CD8-positive, alpha-beta memory T cell (primary cell): ENCODE results near the gene KCNT1. TPM values are rescaled to one million over a fixed set of nuclear protein-coding genes. Genes with fewer than 3 reads are reported as not detected.

ENCODE experiments used
- CTCF ChIA-PET: fragments of 350-600 bp; sonication (Branson Sonifier 250); formaldehyde crosslinking; loops from one replicate; lab custom pipeline; 2021; ENCODE audit warnings: antibody characterized with exemption; lab: Charles Lee
- POLR2A ChIA-PET: fragments of 350-600 bp; sonication (Branson Sonifier 250); formaldehyde crosslinking; loops from one replicate; lab custom pipeline; 2021; ENCODE audit warnings: antibody characterized with exemption; lab: Charles Lee
- DNase-seq, 5 donors: peaks; one replicate each; pipeline versions ENCODE4 v3.0.0 to v3.0.0-alpha.2; 2020 to 2022; ENCODE audit warnings: mixed read lengths in 1 of 5
- H3K27ac ChIP-seq: one replicate; pipeline ENCODE4 v1.7.0; 2013; ENCODE audit warnings: low read depth, mild to moderate bottlenecking, low read length, moderate library complexity
- H3K27me3 ChIP-seq: 2 replicates; pipeline ENCODE4 v1.7.0; 2013; ENCODE audit warnings: low read length, mild to moderate bottlenecking; ENCODE audit not compliant: insufficient read depth, poor library complexity, severe bottlenecking
- H3K36me3 ChIP-seq: 2 replicates; pipeline ENCODE4 v1.7.0; 2013; ENCODE audit warnings: mild to moderate bottlenecking, low read length, moderate library complexity; ENCODE audit not compliant: insufficient read depth
- H3K4me1 ChIP-seq: 2 replicates; pipeline ENCODE4 v1.7.0; 2013; ENCODE audit warnings: mild to moderate bottlenecking, low read length, moderate library complexity; ENCODE audit not compliant: insufficient read depth
- H3K4me3 ChIP-seq: 2 replicates; pipeline ENCODE4 v1.7.0; 2013; ENCODE audit warnings: mild to moderate bottlenecking, low read length
- H3K9me3 ChIP-seq: 2 replicates; pipeline ENCODE4 v1.7.0; 2013; ENCODE audit warnings: mild to moderate bottlenecking, low read length
- H3K27ac Mint-ChIP-seq, 8 donors: one replicate each; pipeline ENCODE4 v1.8.0; 2020 to 2021; ENCODE audit warnings: mixed read lengths in 8 of 8, mild to moderate bottlenecking in 6 of 8, inconsistent platforms in 3 of 8, moderate library complexity in 3 of 8
- H3K27me3 Mint-ChIP-seq, 2 donors: one replicate each; pipeline ENCODE4 v1.8.0; 2020 to 2021; ENCODE audit warnings: mixed read lengths in 2 of 2, mild to moderate bottlenecking in 1 of 2, moderate library complexity in 1 of 2
- H3K36me3 Mint-ChIP-seq, 3 donors: one replicate each; pipeline ENCODE4 v1.8.0; 2020 to 2021; ENCODE audit warnings: mixed read lengths in 3 of 3, inconsistent platforms in 1 of 3, mild to moderate bottlenecking in 1 of 3
- H3K4me1 Mint-ChIP-seq, 3 donors: one replicate each; pipeline ENCODE4 v1.8.0; 2020 to 2021; ENCODE audit warnings: mixed read lengths in 3 of 3, inconsistent platforms in 1 of 3, mild to moderate bottlenecking in 1 of 3
- H3K4me3 Mint-ChIP-seq, 7 donors: one replicate each; pipeline ENCODE4 v1.8.0; 2020 to 2021; ENCODE audit warnings: mixed read lengths in 7 of 7, mild to moderate bottlenecking in 6 of 7, moderate library complexity in 4 of 7, inconsistent platforms in 2 of 7
- H3K9me3 Mint-ChIP-seq, 5 donors: one replicate each; pipeline ENCODE4 v1.8.0; 2020 to 2022; ENCODE audit warnings: mixed read lengths in 5 of 5, mild to moderate bottlenecking in 3 of 5, moderate library complexity in 2 of 5, inconsistent platforms in 1 of 5
- polyA plus RNA-seq: library from polyadenylated mRNA; unstranded; fragments of 300-500 nt; fragmentation: Illumina TruSeq; gene quantifications from one replicate; pipeline ENCODE4 v1.2.3, GENCODE V29; 2021
- total RNA-seq, 2 experiments: library from RNA; stranded (reverse); gene quantifications; one replicate each; pipeline ENCODE4 v1.2.3, GENCODE V29; 2021

KCNT1 gene
- total and polyA plus RNA-seq, 3 experiments from 2014 or later = 0.16 TPM; not detected in 2

GRCh38 chr9:135768516-135769218 lies 66.7 kb downstream of the KCNT1 start:
- Histone ChIP-seq H3K27me3 (no peaks in the 10 kb centered on the region), H3K4me1 (no peaks in the 10 kb centered on the region), H3K27ac (no peak overlapping the region), H3K36me3 (no peaks in the 10 kb centered on the region), H3K9me3 (peaks cover 8% of the 10 kb centered on the region), H3K4me3 (no peak overlapping the region)
- DNase-seq = no peak
- Mint-ChIP-seq H3K27ac (no peak overlapping the region), H3K4me3 (no peak overlapping the region), H3K27me3 (peaks cover 0 to 1% of the 10 kb centered on the region in 2 donors), H3K36me3 (no peaks in the 10 kb centered on the region), H3K4me1 (no peaks in the 10 kb centered on the region), H3K9me3 (peaks cover 0 to 14% (median 6%) of the 10 kb centered on the region in 5 donors)
- ChIA-PET CTCF (no interaction called here), POLR2A (no interaction called here)

- no peaks in the 10 kb centered on the region for H3K36me3 Mint-ChIP-seq
- no peak for DNase-seq
- Histone ChIP-seq H3K36me3 (no peaks in the 10 kb centered on the region), H3K4me1 (no peaks in the 10 kb centered on the region), H3K9me3 (peaks cover 8% of the 10 kb centered on the region), H3K27ac (no peak overlapping the region), H3K27me3 (no peaks in the 10 kb centered on the region), H3K4me3 (no peak overlapping the region)
- peaks cover 0 to 1% of the 10 kb centered on the region in 2 donors for H3K27me3 Mint-ChIP-seq
- POLR2A ChIA-PET = no interaction called here
- CTCF ChIA-PET = no interaction called here
- no peak overlapping the region for H3K27ac Mint-ChIP-seq
- no peaks in the 10 kb centered on the region for H3K4me1 Mint-ChIP-seq
- H3K9me3 Mint-ChIP-seq = peaks cover 0 to 12% (median 6%) of the 10 kb centered on the region in 5 donors
- no peak overlapping the region for H3K4me3 Mint-ChIP-seq
Measured at GRCh38 chr9:135769489-135770202, 67.7 kb downstream of the KCNT1 start.

- peaks cover 0 to 8% (median 6%) of the 10 kb centered on the region in 5 donors for H3K9me3 Mint-ChIP-seq
- Histone ChIP-seq H3K4me3 (no peak overlapping the region), H3K36me3 (no peaks in the 10 kb centered on the region), H3K9me3 (peaks cover 8% of the 10 kb centered on the region), H3K27ac (no peak overlapping the region), H3K4me1 (no peaks in the 10 kb centered on the region), H3K27me3 (no peaks in the 10 kb centered on the region)
- CTCF ChIA-PET = no interaction called here
- POLR2A ChIA-PET = no interaction called here
- H3K27ac Mint-ChIP-seq = no peak overlapping the region
- no peaks in the 10 kb centered on the region for H3K36me3 Mint-ChIP-seq
- H3K4me1 Mint-ChIP-seq = no peaks in the 10 kb centered on the region
- no peak overlapping the region for H3K4me3 Mint-ChIP-seq
- DNase-seq = no peak
- H3K27me3 Mint-ChIP-seq = peaks cover 0 to 1% of the 10 kb centered on the region in 2 donors
Measured at GRCh38 chr9:135770203-135770535, 68.2 kb downstream of the KCNT1 start.

GRCh38 chr9:135770771-135771170 lies 68.8 kb downstream of the KCNT1 start:
- CTCF ChIA-PET = no interaction called here
- peaks cover 6% of the 10 kb centered on the region for H3K9me3 ChIP-seq
- H3K4me3 ChIP-seq = no peak overlapping the region
- H3K36me3 ChIP-seq = no peaks in the 10 kb centered on the region
- Mint-ChIP-seq H3K9me3 (peaks cover 0 to 8% (median 6%) of the 10 kb centered on the region in 5 donors), H3K4me1 (no peaks in the 10 kb centered on the region), H3K27me3 (peaks cover 0 to 1% of the 10 kb centered on the region in 2 donors), H3K27ac (no peak overlapping the region), H3K4me3 (no peak overlapping the region), H3K36me3 (no peaks in the 10 kb centered on the region)
- H3K27ac ChIP-seq = no peak overlapping the region
- no peaks in the 10 kb centered on the region for H3K4me1 ChIP-seq
- H3K27me3 ChIP-seq = no peaks in the 10 kb centered on the region
- DNase-seq = no peak
- POLR2A ChIA-PET = no interaction called here

- no peak overlapping the region for H3K4me3 Mint-ChIP-seq
- H3K27me3 ChIP-seq = no peaks in the 10 kb centered on the region
- no peaks in the 10 kb centered on the region for H3K9me3 ChIP-seq
- ChIA-PET CTCF (interaction anchor here (1.0 kb wide), 1 partner anchor 11 kb away, joined by 3 read pairs; no protein-coding TSS in a partner anchor), POLR2A (no interaction called here)
- H3K4me1 Mint-ChIP-seq = no peaks in the 10 kb centered on the region
- H3K27ac Mint-ChIP-seq = no peak overlapping the region
- H3K9me3 Mint-ChIP-seq = peaks cover 0 to 2% (median under 1%) of the 10 kb centered on the region in 5 donors
- peaks cover 0 to 1% of the 10 kb centered on the region in 2 donors for H3K27me3 Mint-ChIP-seq
- no peak overlapping the region for H3K4me3 ChIP-seq
- no peak overlapping the region for H3K27ac ChIP-seq
- no peaks in the 10 kb centered on the region for H3K36me3 Mint-ChIP-seq
- no peaks in the 10 kb centered on the region for H3K36me3 ChIP-seq
- DNase-seq = no peak
- no peaks in the 10 kb centered on the region for H3K4me1 ChIP-seq
Measured at GRCh38 chr9:135771401-135772051, 69.5 kb downstream of the KCNT1 start.

- no peaks in the 10 kb centered on the region for H3K4me1 Mint-ChIP-seq
- H3K9me3 Mint-ChIP-seq = no peaks in the 10 kb centered on the region
- Histone ChIP-seq H3K27ac (no peak overlapping the region), H3K9me3 (no peaks in the 10 kb centered on the region), H3K27me3 (no peaks in the 10 kb centered on the region), H3K36me3 (no peaks in the 10 kb centered on the region), H3K4me1 (no peaks in the 10 kb centered on the region), H3K4me3 (no peak overlapping the region)
- DNase-seq = no peak
- no peaks in the 10 kb centered on the region for H3K36me3 Mint-ChIP-seq
- H3K27ac Mint-ChIP-seq = no peak overlapping the region
- H3K27me3 Mint-ChIP-seq = peaks cover 0 to 3% of the 10 kb centered on the region in 2 donors
- H3K4me3 Mint-ChIP-seq = no peak overlapping the region
- CTCF ChIA-PET = interaction anchor here (1.0 kb wide), 1 partner anchor 12 kb away, joined by 3 read pairs; no protein-coding TSS in a partner anchor
- POLR2A ChIA-PET = no interaction called here
Measured at GRCh38 chr9:135772056-135772646, 70.2 kb downstream of the KCNT1 start.

GRCh38 chr9:135772702-135773493 lies 70.9 kb downstream of the KCNT1 start:
- H3K36me3 ChIP-seq = no peaks in the 10 kb centered on the region
- no peak overlapping the region for H3K27ac ChIP-seq
- Mint-ChIP-seq H3K9me3 (no peaks in the 10 kb centered on the region), H3K4me3 (no peak overlapping the region), H3K36me3 (no peaks in the 10 kb centered on the region), H3K27ac (no peak overlapping the region), H3K27me3 (peaks cover 0 to 3% of the 10 kb centered on the region in 2 donors), H3K4me1 (no peaks in the 10 kb centered on the region)
- H3K4me3 ChIP-seq = no peak overlapping the region
- no peaks in the 10 kb centered on the region for H3K4me1 ChIP-seq
- ChIA-PET POLR2A (no interaction called here), CTCF (interaction anchor here (1.0 kb wide), 1 partner anchor 12 kb away, joined by 3 read pairs; no protein-coding TSS in a partner anchor)
- H3K27me3 ChIP-seq = no peaks in the 10 kb centered on the region
- no peaks in the 10 kb centered on the region for H3K9me3 ChIP-seq
- DNase-seq = no peak
